HG02852 (cell line): ENCODE data around the gene ZNF552.

Source experiments
- ATAC-seq: cut with Tn5 transposase; IDR thresholded peaks from one replicate; pipeline ENCODE4 v1.9.1; 2021; ENCODE audit warnings: mild to moderate bottlenecking, moderate library complexity; ENCODE audit not compliant: unreplicated experiment

The ZNF552 gene

DNA sequence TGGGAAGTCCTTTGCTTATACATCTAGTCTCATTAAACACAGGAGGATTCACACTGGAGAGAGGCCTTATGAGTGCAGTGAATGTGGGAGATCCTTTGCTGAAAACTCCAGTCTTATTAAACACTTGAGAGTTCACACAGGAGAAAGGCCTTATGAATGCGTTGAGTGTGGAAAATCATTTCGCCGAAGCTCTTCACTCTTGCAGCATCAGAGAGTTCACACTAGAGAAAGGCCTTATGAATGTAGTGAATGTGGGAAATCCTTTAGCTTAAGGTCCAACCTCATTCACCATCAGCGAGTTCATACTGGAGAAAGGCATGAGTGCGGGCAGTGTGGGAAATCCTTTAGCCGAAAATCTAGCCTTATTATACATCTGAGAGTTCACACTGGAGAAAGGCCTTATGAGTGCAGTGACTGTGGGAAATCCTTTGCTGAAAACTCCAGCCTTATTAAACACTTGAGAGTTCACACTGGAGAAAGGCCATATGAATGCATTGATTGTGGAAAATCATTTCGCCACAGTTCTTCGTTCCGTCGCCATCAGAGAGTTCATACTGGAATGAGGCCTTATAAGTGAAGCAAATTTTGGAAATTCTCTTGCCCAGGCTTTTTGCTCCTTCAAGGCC lies 35.4 kb downstream of the ZNF552 start:
- ATAC-seq = no peak

DNA sequence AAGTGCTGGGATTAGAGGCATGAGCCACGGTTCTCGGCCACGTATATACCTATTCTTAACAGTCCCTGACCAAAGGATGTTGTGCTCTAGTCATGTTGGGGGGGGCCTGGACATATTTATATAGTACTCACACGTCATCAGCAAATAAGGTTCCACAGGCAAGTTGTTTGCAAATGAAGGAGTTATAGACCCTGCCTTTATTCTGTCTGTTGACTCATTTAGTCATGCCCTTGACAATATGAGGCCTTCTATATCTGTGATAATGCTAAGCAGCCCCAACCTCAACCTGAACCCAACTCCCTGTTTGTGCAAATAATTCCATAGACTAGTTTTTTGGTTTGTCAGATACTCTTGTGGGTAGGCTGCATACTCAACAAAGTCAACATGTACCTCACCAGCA lies 36.4 kb downstream of the ZNF552 start:
- no peak for ATAC-seq

DNA sequence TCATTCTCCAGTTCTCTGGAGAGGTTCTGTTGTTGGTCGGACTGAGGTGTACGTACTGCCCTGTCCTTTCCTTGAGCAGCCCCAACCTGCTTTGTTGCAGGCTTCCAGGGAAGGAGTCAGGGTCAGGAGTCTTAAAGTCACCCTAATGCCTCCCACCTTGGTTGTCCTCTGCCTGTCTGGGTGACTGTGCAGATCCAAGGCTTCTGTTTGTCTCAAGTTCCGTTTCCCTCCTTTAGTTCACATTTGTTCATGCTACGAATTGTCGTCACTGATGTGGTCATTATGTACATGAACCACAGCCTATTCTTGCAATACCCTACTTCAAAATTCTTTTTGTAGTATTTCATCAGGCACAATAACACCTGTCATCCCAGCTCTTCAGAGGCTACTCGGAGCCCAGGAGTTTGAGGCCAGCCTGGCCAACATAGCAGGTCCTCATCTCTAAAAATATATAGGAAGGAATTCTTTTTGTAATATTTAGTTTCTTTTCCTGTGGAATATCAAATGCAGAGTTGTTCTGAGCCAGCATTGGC lies 37.9 kb downstream of the ZNF552 start:
- no peak for ATAC-seq

DNA sequence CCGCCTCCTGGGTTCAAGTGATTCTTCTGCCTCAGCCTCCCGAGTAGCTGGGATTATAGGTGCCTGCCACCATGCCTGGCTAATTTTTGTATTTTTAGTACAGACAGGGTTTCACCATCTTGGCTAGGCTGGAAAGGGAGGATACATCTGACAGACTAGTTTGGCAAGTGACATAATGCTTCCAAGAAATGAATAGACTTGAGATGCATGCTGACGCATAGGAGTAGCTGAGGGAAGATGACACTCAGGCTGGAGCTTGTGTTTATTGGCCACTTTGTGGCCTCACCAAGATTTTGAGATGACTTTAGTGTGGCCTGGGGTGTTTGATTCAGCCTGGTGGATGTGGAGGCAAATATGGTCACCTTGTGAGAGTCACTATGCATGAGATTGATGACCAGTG lies 41.2 kb downstream of the ZNF552 start:
- ATAC-seq = no peak

DNA sequence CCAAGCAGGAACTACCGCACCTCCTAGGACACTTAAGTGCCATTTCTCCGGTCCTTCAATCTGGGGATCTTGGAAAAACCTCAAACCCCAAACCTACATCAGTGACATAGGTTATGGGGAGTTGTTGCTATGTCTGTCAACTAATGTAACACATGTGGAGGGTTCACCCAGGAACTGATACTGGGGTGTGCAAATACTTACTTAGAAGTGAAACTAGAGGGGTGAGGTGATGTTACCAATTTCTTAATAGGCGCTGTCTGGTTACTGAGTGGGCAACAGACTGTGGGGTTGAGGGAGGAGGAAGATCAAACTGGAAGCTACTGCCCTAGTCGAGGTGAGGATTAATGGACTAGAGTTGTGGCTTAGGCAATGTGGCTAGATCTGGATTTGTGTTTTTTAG lies 43.3 kb downstream of the ZNF552 start:
- ATAC-seq = no peak

DNA sequence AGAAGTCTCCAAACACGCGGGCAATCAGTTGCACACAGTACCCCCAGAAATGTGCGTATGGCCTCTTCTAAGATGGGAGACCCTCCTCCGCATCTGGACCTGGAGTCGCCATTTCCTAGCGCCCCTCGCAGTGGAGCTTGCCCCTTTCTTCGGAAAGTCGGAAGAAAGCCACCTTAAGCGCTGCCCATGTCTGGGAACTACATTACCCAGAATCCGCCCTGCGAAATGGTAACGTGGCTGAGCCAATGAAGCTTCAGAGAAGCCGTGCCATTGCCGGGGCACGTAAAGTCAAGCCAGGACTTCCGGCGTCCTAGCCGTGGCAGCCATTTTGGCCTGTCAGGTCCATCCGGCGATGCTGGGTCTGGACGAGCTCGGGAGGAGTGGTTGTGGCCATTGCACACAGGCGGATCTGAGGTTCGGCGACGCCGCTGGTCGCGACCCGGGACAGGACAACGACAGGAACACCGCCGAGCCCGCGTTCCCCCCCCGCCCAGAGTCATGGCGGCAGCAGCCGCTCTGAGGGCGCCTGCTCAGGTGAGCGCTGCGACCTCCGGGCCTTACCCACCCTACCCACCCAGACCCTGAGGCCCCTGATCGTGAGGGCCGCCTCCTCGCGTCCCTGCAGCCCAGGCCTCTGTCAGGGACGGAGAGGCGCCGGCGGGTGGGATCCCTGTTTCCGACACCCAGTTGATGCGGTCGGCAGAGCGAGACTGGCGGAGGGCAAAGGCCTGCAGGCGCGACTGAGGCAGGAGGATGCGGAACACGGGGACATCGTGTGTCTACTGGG lies 45.2 kb downstream of the ZNF552 start, which contains the start of gene ZNF586:
Gene ZNF586 (plus strand): TSS at position 332 of the 787 bp plus-strand sequence. CDS start 167 bp downstream, at position 499.
- ATAC-seq = peak; percentile 94

DNA sequence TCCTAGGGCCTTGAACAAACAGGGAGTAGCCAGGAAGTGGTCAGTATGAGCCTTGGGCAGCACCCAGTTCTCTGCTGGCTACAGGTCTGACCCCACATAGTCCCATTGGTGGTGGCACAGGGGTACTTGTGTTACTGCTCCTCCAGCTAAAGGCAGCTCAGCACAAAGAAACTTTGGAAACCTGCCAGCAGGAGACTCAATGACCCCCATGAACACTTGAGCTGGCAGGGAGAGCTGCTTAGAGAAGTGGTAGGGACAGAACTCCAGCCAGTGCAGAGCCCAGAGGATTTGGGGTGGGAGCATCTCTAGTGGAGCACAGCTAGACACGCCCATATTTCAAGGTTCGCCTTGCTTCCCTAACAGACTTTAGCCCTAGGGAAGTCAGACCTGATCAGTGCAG lies 55.6 kb downstream of the ZNF552 start:
- ATAC-seq = no peak

DNA sequence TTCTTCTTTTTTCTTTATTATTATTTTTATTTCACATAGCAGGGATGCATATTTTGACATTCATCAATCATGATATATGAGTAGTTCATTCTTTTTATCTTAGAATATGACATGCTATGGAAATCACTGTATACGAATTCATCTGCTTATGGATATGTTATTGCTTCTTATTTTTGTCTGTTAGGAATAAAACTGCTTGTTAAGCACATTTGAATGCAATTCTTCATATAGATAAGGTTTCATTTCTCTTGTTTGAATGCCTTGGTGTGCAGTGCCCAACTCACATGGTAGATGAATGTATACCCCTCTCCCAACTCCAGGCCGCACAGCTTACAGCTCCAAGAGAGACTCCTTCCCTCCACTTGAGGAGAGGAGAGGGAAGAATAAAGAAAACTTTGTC lies 56.8 kb downstream of the ZNF552 start:
- no peak for ATAC-seq
